MM.1S (cell line): ENCODE measurements around the gene FAH.

ENCODE experiments used
- DNase-seq: peaks from one replicate; pipeline ENCODE4 v3.0.0-alpha.2; 2015
- H2AFZ ChIP-seq: fragments of 300-600 bp; sonication (generic); 2 replicates; pipeline ENCODE4 v1.6.0; 2016; ENCODE audit warnings: antibody characterized with exemption, low read length
- H3F3A ChIP-seq: fragments of 300-600 bp; sonication (generic); 2 replicates; pipeline ENCODE4 v1.6.1; 2016; ENCODE audit warnings: mild to moderate bottlenecking, antibody characterized with exemption, low read length, moderate library complexity, mixed read lengths; ENCODE audit not compliant: insufficient read depth
- H3K27ac ChIP-seq: fragments of 300-600 bp; sonication (generic); 2 replicates; pipeline ENCODE4 v1.5.1; 2016; ENCODE audit warnings: mild to moderate bottlenecking, low read length
- H3K27me3 ChIP-seq: fragments of 300-600 bp; sonication (generic); replicated peaks from 2 replicates; pipeline ENCODE4 v1.6.0; 2016; ENCODE audit warnings: low read length; ENCODE audit not compliant: insufficient read depth
- H3K36me3 ChIP-seq: fragments of 300-600 bp; sonication (generic); replicated peaks from 2 replicates; pipeline ENCODE4 v1.6.1; 2016; ENCODE audit warnings: mild to moderate bottlenecking, low read length, mixed read lengths; ENCODE audit not compliant: insufficient read depth
- H3K4me1 ChIP-seq: fragments of 300-600 bp; sonication (generic); 2 replicates; pipeline ENCODE4 v1.6.1; 2016; ENCODE audit warnings: low read length, mixed read lengths
- H3K4me2 ChIP-seq: fragments of 300-600 bp; sonication (generic); 2 replicates; pipeline ENCODE4 v1.6.0; 2016; ENCODE audit warnings: low read depth, low read length
- H3K4me3 ChIP-seq: fragments of 300-600 bp; sonication (generic); 2 replicates; pipeline ENCODE4 v1.5.1; 2016; ENCODE audit warnings: low read length, mixed read lengths
- H3K79me2 ChIP-seq: fragments of 300-600 bp; sonication (generic); 2 replicates; pipeline ENCODE4 v1.6.1; 2016; ENCODE audit warnings: mixed run types, low read length, mixed read lengths
- H3K9ac ChIP-seq: fragments of 300-600 bp; sonication (generic); 2 replicates; pipeline ENCODE4 v1.6.1; 2016; ENCODE audit warnings: low read length, mixed read lengths
- H3K9me2 ChIP-seq: fragments of 300-600 bp; sonication (generic); replicated peaks from 2 replicates; pipeline ENCODE4 v1.6.1; 2016; ENCODE audit warnings: mild to moderate bottlenecking, low read length, mixed read lengths; ENCODE audit not compliant: insufficient read depth
- H3K9me3 ChIP-seq: fragments of 300-600 bp; sonication (generic); replicated peaks from 2 replicates; pipeline ENCODE4 v1.6.1; 2016; ENCODE audit warnings: mild to moderate bottlenecking, low read length, mixed read lengths; ENCODE audit not compliant: insufficient read depth
- H4K20me1 ChIP-seq: fragments of 300-600 bp; sonication (generic); 2 replicates; pipeline ENCODE4 v1.6.1; 2016; ENCODE audit warnings: mild to moderate bottlenecking, low read length, moderate library complexity, mixed read lengths; ENCODE audit not compliant: insufficient read depth
- EZH2 ChIP-seq: fragments of 300-600 bp; sonication (generic); optimal IDR thresholded peaks from 2 replicates; pipeline ENCODE3; 2017; ENCODE audit warnings: low read depth, mild to moderate bottlenecking, antibody characterized with exemption, low read length, mixed read lengths
- EZH2phosphoT487 ChIP-seq: fragments of 300-600 bp; sonication (generic); IDR thresholded peaks from 2 replicates; pipeline ENCODE4 v1.6.1; 2018; ENCODE audit warnings: antibody characterized with exemption, low read length
- TF ChIP-seq, protein P1 (sequence below): fragments of 300-600 bp; sonication (generic); IDR thresholded peaks from 2 replicates; pipeline ENCODE4 v1.5.1; 2016; ENCODE audit warnings: antibody characterized with exemption, low read length, mixed read lengths

The FAH gene

GRCh38 chr15:80180468-80180867 is 27.7 kb downstream of the FAH start:
- no peak overlapping the region for H2AFZ ChIP-seq
- H3K9me3 ChIP-seq = no peaks in the 10 kb centered on the region
- peaks cover 2% of the 10 kb centered on the region; the same call in 1 of the 2 replicates for H3K36me3 ChIP-seq
- H3K27ac ChIP-seq = no peak overlapping the region
- no peaks in the 10 kb centered on the region for H3F3A ChIP-seq
- TF ChIP-seq EZH2 (no peak), EZH2phosphoT487 (no peak)
- TF ChIP-seq, protein P1, sequence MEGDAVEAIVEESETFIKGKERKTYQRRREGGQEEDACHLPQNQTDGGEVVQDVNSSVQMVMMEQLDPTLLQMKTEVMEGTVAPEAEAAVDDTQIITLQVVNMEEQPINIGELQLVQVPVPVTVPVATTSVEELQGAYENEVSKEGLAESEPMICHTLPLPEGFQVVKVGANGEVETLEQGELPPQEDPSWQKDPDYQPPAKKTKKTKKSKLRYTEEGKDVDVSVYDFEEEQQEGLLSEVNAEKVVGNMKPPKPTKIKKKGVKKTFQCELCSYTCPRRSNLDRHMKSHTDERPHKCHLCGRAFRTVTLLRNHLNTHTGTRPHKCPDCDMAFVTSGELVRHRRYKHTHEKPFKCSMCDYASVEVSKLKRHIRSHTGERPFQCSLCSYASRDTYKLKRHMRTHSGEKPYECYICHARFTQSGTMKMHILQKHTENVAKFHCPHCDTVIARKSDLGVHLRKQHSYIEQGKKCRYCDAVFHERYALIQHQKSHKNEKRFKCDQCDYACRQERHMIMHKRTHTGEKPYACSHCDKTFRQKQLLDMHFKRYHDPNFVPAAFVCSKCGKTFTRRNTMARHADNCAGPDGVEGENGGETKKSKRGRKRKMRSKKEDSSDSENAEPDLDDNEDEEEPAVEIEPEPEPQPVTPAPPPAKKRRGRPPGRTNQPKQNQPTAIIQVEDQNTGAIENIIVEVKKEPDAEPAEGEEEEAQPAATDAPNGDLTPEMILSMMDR = no peak
- H3K4me2 ChIP-seq = no peak overlapping the region
- no peaks in the 10 kb centered on the region for H3K9me2 ChIP-seq
- no peaks in the 10 kb centered on the region for H3K27me3 ChIP-seq
- H4K20me1 ChIP-seq = no peaks in the 10 kb centered on the region
- H3K79me2 ChIP-seq = no peaks in the 10 kb centered on the region
- H3K4me3 ChIP-seq = no peak overlapping the region
- H3K4me1 ChIP-seq = no peaks in the 10 kb centered on the region
- no peak for DNase-seq
- H3K9ac ChIP-seq = no peak overlapping the region

DNA sequence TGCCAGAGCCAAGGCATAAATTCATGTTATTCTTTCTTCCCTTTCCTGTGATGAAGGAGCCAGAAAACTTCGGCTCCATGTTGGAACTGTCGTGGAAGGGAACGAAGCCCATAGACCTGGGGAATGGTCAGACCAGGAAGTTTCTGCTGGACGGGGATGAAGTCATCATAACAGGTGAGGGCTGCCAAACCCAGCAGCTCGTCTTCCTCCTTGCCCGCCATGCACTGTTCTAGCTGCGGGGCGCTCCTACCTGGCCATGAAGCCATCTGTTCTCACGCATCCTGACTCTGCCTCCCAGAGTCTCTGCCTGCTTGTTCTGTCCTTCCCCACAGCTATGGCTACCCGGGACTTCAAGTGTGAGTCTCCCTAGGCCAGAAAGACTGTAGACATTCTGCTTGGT is 28.2 kb downstream of the FAH start:
- H3K4me3 ChIP-seq = no peak overlapping the region
- H3K4me1 ChIP-seq = no peaks in the 10 kb centered on the region
- H3K36me3 ChIP-seq = peaks cover 2% of the 10 kb centered on the region; the same call in 1 of the 2 replicates
- H3K79me2 ChIP-seq = no peaks in the 10 kb centered on the region
- H3K27ac ChIP-seq = no peak overlapping the region
- TF ChIP-seq EZH2phosphoT487 (no peak), EZH2 (no peak)
- TF ChIP-seq, protein P1 = no peak
- no peaks in the 10 kb centered on the region for H3K9me2 ChIP-seq
- no peaks in the 10 kb centered on the region for H4K20me1 ChIP-seq
- DNase-seq = no peak
- H3F3A ChIP-seq = no peaks in the 10 kb centered on the region
- H3K9me3 ChIP-seq = no peaks in the 10 kb centered on the region
- no peak overlapping the region for H2AFZ ChIP-seq
- H3K9ac ChIP-seq = no peak overlapping the region
- no peak overlapping the region for H3K4me2 ChIP-seq
- H3K27me3 ChIP-seq = no peaks in the 10 kb centered on the region

- Histone ChIP-seq H3K9ac (no peak overlapping the region), H3K79me2 (no peaks in the 10 kb centered on the region), H3K36me3 (peaks cover 2% of the 10 kb centered on the region; the same call in 1 of the 2 replicates)
Measured at GRCh38 chr15:80182611-80183261, 29.9 kb downstream of the FAH start.

More at GRCh38 chr15:80182611-80183261, 29.9 kb downstream of the FAH start:
- Histone ChIP-seq H3K4me1 (no peaks in the 10 kb centered on the region), H3K27ac (no peak overlapping the region), H2AFZ (no peak overlapping the region), H3F3A (no peaks in the 10 kb centered on the region), H3K4me2 (no peak overlapping the region), H3K9me3 (no peaks in the 10 kb centered on the region), H3K9me2 (no peaks in the 10 kb centered on the region), H3K4me3 (no peak overlapping the region), H4K20me1 (no peaks in the 10 kb centered on the region), H3K27me3 (no peaks in the 10 kb centered on the region)
- no peak for DNase-seq
- TF ChIP-seq EZH2 (no peak), EZH2phosphoT487 (no peak)
- TF ChIP-seq, protein P1 = no peak
